Esophagus muscularis mucosa (tissue), 3 donors: ENCODE results near the gene SPN.

Experiments
- POLR2A ChIP-seq: fragments of 450-650 bp; IDR thresholded peaks from one replicate; pipeline ENCODE4 v1.6.1; 2017; ENCODE audit warnings: antibody characterized with exemption, moderate library complexity, mild to moderate bottlenecking, low read depth
- TF ChIP-seq, protein P1 (sequence below), 3 experiments: fragments of 200-600 bp in 2 of 3; fragments of 450-650 bp in 1 of 3; sonication (generic) in 2 of 3; IDR thresholded peaks; one replicate each; pipeline ENCODE4 v1.5.1; 2017 to 2019; ENCODE audit warnings: antibody characterized with exemption in 3 of 3, mild to moderate bottlenecking in 2 of 3, moderate library complexity in 1 of 3

DNA sequence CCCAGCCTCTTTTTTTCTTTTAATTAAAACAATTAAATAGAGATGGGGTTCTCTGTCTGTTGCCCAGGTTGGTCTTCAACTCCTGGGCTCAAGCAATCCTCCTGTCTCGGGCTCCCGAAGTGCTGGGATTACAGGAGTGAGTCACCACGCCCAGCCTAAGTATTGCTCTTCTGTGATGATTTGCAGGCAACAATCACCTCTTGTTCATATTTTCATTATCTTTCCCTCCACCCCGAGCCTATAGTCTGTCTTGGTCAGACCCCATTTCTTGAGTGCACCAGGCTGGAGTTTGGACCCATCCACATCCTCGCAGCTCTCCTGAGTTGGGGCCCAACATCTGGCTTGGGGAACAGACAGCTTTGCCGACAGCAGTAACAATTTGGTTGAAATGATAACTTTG is 4.3 kb upstream of the SPN start:
- TF ChIP-seq, protein P1, sequence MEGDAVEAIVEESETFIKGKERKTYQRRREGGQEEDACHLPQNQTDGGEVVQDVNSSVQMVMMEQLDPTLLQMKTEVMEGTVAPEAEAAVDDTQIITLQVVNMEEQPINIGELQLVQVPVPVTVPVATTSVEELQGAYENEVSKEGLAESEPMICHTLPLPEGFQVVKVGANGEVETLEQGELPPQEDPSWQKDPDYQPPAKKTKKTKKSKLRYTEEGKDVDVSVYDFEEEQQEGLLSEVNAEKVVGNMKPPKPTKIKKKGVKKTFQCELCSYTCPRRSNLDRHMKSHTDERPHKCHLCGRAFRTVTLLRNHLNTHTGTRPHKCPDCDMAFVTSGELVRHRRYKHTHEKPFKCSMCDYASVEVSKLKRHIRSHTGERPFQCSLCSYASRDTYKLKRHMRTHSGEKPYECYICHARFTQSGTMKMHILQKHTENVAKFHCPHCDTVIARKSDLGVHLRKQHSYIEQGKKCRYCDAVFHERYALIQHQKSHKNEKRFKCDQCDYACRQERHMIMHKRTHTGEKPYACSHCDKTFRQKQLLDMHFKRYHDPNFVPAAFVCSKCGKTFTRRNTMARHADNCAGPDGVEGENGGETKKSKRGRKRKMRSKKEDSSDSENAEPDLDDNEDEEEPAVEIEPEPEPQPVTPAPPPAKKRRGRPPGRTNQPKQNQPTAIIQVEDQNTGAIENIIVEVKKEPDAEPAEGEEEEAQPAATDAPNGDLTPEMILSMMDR (IDR thresholded peaks at IDR 0.05), result no peak
- TF ChIP-seq POLR2A, result no peak
